ENCODE results near the gene SHOC2.

DNA sequence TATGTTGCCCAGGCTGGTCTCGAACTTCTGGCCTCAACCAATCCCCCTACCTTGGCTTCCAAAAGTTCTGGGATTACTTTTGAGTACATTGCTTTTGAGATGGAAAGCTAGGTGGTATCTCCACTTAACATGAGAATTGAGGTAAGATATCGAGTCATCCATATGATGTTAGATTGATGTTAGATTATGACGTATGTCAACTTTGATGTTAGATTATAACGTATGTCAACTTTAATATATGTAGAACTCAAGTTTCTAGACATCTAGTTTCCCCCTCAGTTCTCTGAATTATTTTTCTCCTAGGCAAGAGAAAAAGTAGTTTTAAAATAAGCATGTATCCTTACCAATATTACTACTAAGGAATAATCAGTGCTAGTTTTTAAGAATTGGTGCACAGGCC lies 20.0 kb downstream of the SHOC2 start:
- no peak for TF ChIP-seq TAF1 (IDR thresholded peaks at IDR 0.05; ENCODE audit: borderline replicate concordance, low read depth, low read length)
- TF ChIP-seq POLR2A (IDR thresholded peaks at IDR 0.05; ENCODE audit: low read depth, low read length), result no peak
- TF ChIP-seq POLR2AphosphoS5 (IDR thresholded peaks at IDR 0.05; ENCODE audit: low read depth, low read length), result no peak

Measured in GM12892 (cell line).